ENCODE data around the gene MAPKAPK3.
"Not testable (repeated sequence)": the region's sequence is repeated elsewhere in the genome, so short reads cannot be mapped to it uniquely, and the experiment has no call there.

GRCh38 chr3:50688602-50689001, 71.7 kb downstream of the MAPKAPK3 start:
- TF ChIP-seq EZH2phosphoT487 (IDR thresholded peaks at IDR 0.05; ENCODE audit: insufficient read depth, low read depth); EZH2 (IDR thresholded peaks at IDR 0.05; ENCODE audit: insufficient read depth, poor library complexity, severe bottlenecking): not testable (repeated sequence)

Measured in GM23248 (cell line).